Small intestine (tissue), 7 donors: ENCODE results near the gene GSTM1. TPM values are rescaled to one million over a fixed set of nuclear protein-coding genes. Genes with fewer than 3 reads are reported as not detected.
"Not testable (repeated sequence)": the region's sequence is repeated elsewhere in the genome, so short reads cannot be mapped to it uniquely, and the experiment has no call there.

Experiments
- DNase-seq, 2 donors: peaks; one replicate each; pipeline versions ENCODE4 v3.0.0 to v3.0.0-alpha.2; 2013
- FAIRE-seq: peaks from 2 replicates; lab custom pipeline; 2012; peaks lifted over from hg19 to GRCh38; lab: Jason Lieb, UNC
- H3K27ac ChIP-seq, 3 donors: one replicate each; pipeline ENCODE4 v1.5.1; 2013; ENCODE audit warnings: low read length in 2 of 3, mild to moderate bottlenecking in 2 of 3, control low read depth in 1 of 3, inconsistent platforms in 1 of 3, low read depth in 1 of 3, moderate library complexity in 1 of 3
- H3K27me3 ChIP-seq, 3 donors: one replicate each; pipeline ENCODE4 v1.6.1; 2013; ENCODE audit warnings: low read length in 3 of 3, inconsistent platforms in 1 of 3; ENCODE audit not compliant: control insufficient read depth in 3 of 3, insufficient read depth in 3 of 3
- H3K36me3 ChIP-seq, 3 donors: one replicate each; pipeline ENCODE4 v1.6.1; 2013; ENCODE audit warnings: low read length in 3 of 3, inconsistent platforms in 1 of 3, low read depth in 1 of 3, mild to moderate bottlenecking in 1 of 3, moderate library complexity in 1 of 3; ENCODE audit not compliant: control insufficient read depth in 3 of 3, insufficient read depth in 2 of 3
- H3K4me1 ChIP-seq, 3 donors: one replicate each; pipeline ENCODE4 v1.6.1; 2013; ENCODE audit warnings: low read length in 2 of 3, inconsistent platforms in 1 of 3, low read depth in 1 of 3, mild to moderate bottlenecking in 1 of 3, moderate library complexity in 1 of 3; ENCODE audit not compliant: control insufficient read depth in 3 of 3, insufficient read depth in 2 of 3
- H3K4me3 ChIP-seq, 3 donors: one replicate each; pipeline ENCODE4 v1.5.1; 2013; ENCODE audit warnings: low read length in 3 of 3, control low read depth in 1 of 3, inconsistent platforms in 1 of 3, low read depth in 1 of 3, mild to moderate bottlenecking in 1 of 3, moderate library complexity in 1 of 3
- H3K9me3 ChIP-seq, 2 donors: one replicate each; pipeline ENCODE4 v1.6.1; 2013; ENCODE audit warnings: low read depth in 1 of 2, low read length in 1 of 2; ENCODE audit not compliant: control insufficient read depth in 2 of 2, insufficient read depth in 1 of 2
- WGBS, 3 donors: extraction: QIAGEN DNeasy Blood & Tissue Kit; methylation state at CpG; one replicate each; pipeline ENCODE4 v1.1.7; 2013; 5-methylcytosine and 5-hydroxymethylcytosine counted together
- polyA plus RNA-seq, 4 donors: library from polyadenylated mRNA; stranded (reverse) in 3 of 4; unstranded in 1 of 4; fragments of 200-250 nt in 3 of 4; fragments of 120-200 nt in 1 of 4; gene quantifications; one replicate each; pipeline versions ENCODE4 v1.2.1 to v1.2.3, GENCODE V29; 2013
- donor health status: healthy with polysubstance abuse.
- donor health status: control.
- donor health status: control.
- donor health status: Bipolar disorder and iron deficiency.
- donor health status: healthy.

Gene GSTM1
- polyA plus RNA-seq, 4 donors, result 0.97 to 175 (median 51.6) TPM

DNA sequence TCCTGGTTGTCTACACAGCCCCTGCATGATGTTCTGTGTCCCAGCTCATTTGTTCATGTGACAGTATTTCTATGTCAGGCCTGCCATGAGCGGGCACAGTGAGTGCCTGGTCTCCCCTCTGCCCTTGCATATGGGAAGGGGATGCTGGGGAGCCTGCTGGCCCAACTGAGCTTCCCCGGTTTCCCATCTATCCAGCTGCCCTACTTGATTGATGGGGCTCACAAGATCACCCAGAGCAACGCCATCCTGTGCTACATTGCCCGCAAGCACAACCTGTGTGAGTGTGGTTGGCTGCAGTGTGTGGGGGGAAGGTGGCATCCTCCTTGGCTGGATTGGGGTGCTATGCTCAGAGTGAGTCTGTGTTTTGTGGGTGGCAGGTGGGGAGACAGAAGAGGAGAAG is 30.2 kb upstream of the GSTM1 start:
- Histone ChIP-seq H3K27me3 (no peaks in the 10 kb centered on the region), H3K4me1 (peaks cover 0 to 41% (median 1%) of the 10 kb centered on the region in 3 donors), H3K27ac (no peak overlapping the region), H3K9me3 (no peaks in the 10 kb centered on the region), H3K36me3 (peaks cover 4 to 43% (median 7%) of the 10 kb centered on the region in 3 donors), H3K4me3 (peak overlapping the region in 1 of 3 donors; percentile 29)
- 74 to 93% (median 80%) methylated on average over 4 of the region's 4 CpGs for WGBS, 3 donors
- FAIRE-seq (no peak), DNase-seq (no peak)

DNA sequence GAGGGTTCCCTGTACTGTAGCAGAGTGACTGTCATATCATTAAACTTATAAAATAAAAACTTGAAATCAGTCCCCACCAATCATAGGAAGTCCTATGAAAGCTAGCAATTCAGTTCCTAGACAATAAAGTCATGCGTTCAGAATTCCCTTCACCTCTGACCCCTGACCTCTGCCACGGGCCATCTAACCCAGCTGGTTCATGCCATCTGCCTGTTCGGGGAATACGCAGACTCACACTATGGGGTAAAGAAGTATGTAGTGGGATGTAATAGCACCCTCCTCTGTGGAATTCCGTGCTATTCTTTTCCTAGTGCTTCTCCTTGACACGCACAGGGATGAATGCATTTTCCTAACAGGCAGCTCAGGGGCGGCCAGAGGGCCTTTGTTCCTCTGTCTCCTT is 29.6 kb upstream of the GSTM1 start:
- Histone ChIP-seq H3K4me3 (peak overlapping the region in 1 of 3 donors; percentile 29), H3K9me3 (no peaks in the 10 kb centered on the region), H3K27ac (no peak overlapping the region), H3K4me1 (peaks cover 0 to 37% (median 1%) of the 10 kb centered on the region in 3 donors), H3K36me3 (peaks cover 4 to 43% (median 7%) of the 10 kb centered on the region in 3 donors), H3K27me3 (no peaks in the 10 kb centered on the region)
- 61 to 74% (median 73%) methylated on average over 7 of the region's 7 CpGs for whole genome bisulfite sequencing, 3 donors
- DNase-seq (no peak), FAIRE-seq (no peak)

DNA sequence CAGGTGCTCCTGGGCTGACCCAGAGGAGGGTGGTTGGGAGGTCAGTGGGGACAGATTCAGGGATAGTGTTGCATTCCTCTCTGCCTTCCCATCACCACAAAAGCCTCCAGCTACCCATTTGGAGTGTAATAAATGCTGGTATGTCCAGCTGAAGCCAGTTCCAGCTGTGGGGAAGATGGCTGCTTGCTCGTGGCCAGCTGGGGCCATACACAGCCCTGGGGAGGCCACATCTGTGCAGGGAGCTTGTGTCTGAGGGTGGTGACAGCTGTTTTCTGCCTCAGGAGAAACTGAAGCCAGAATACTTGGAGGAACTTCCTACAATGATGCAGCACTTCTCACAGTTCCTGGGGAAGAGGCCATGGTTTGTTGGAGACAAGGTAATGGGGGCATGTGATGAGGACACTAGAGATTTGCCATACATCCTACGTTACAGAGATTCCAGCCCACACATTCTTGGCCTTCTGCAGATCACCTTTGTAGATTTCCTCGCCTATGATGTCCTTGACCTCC is 29.0 kb upstream of the GSTM1 start:
- Histone ChIP-seq H3K27me3 (no peaks in the 10 kb centered on the region), H3K36me3 (peaks cover 4 to 43% (median 7%) of the 10 kb centered on the region in 3 donors), H3K9me3 (no peaks in the 10 kb centered on the region), H3K4me1 (peaks cover 0 to 31% (median 1%) of the 10 kb centered on the region in 3 donors), H3K4me3 (no peak overlapping the region), H3K27ac (no peak overlapping the region)
- FAIRE-seq, result no peak
- 36 to 41% (median 37%) methylated on average over 3 of the region's 3 CpGs for WGBS, 3 donors
- no peak for DNase-seq

DNA sequence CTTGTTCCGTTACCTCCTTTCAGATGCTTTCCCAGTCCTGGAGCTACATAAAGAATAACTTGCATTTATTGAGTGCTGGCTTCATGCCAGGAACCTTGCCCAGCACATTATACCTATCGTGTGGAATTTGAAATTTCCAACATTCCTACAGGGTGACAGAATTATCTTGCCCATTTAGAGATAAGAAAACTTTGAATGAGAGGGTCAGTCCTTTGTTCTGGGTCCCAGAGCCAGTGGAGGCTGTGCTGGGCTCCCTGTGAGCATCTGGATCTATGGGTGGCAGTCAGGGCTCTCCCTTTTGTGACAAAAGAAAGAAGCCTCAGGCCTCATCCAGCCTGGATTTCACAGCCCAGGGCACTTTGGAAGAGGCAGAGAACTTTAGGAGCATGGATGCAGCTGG is 28.5 kb upstream of the GSTM1 start:
- FAIRE-seq (no peak), DNase-seq (peak; percentile 46 to 47)
- Histone ChIP-seq H3K4me3 (no peak overlapping the region), H3K27me3 (no peaks in the 10 kb centered on the region), H3K9me3 (no peaks in the 10 kb centered on the region), H3K27ac (no peak overlapping the region), H3K4me1 (peaks cover 0 to 31% (median 1%) of the 10 kb centered on the region in 3 donors), H3K36me3 (peaks cover 4 to 43% (median 7%) of the 10 kb centered on the region in 3 donors)
- 29 to 59% (median 30%) methylated on average over 2 of the region's 2 CpGs for WGBS, 3 donors

DNA sequence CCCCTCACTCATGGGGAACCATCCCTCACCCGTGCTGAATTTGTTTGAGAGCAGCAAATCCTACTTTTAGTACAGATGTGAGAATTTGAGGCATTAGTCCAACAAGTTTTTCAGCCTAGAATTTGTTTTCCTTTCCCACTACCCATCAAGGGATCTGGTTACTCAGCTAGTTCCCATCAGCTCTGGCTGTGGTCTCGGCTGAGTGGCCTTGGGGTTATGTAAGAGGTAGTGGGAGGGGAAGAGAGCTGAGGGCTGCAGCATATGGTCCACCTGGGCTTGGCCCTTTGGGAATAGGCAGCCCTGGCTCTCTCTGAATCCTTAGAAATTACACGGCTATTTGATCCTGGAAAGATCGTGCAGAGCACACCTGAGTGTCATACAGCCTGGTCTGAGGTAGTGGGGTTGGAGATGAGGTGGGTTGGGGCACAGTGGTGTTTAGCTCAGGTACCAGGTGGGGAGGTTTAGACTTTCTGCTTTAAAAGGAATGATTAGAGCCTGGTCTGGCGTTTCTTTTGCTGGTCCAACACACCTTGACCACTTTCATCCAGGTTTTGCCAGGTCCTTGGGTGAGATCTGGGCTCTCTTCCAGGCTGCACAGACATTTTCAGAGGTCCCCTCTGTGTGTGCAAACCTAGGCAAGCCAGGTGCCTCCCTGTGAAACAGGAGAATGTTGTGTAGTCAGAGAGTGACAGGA is 27.5 kb upstream of the GSTM1 start:
- no peak for DNase-seq
- Histone ChIP-seq H3K27me3 (no peaks in the 10 kb centered on the region), H3K9me3 (no peaks in the 10 kb centered on the region), H3K36me3 (peaks cover 4 to 44% (median 7%) of the 10 kb centered on the region in 3 donors), H3K4me1 (peaks cover 0 to 21% (median 1%) of the 10 kb centered on the region in 3 donors), H3K4me3 (no peak overlapping the region), H3K27ac (no peak overlapping the region)
- 75 to 82% (median 82%) methylated on average over 5 of the region's 5 CpGs for WGBS, 3 donors
- FAIRE-seq, result no peak

DNA sequence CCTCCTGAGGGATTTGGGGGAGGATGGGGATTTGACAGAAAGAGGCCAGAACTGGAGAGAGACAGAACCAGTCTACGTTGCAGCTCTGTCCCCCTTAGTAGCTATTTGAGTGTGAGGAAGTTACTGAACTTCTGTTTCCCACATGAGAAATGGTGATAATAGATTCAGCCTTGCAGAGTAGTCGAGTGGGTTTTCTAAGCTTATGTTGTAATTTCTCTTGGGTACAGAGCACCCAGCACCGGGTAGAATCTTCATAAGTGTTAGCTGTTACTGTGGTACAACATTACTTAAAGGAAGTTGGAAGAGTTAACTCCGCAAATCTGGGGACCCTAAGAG is 27.0 kb upstream of the GSTM1 start:
- WGBS, 3 donors, result 60 to 91% (median 70%) methylated on average over 2 to 3 of the region's 4 CpGs
- not testable (repeated sequence) for H3K27me3 ChIP-seq, H3K27ac ChIP-seq, FAIRE-seq, DNase-seq, H3K9me3 ChIP-seq, H3K4me3 ChIP-seq
- Histone ChIP-seq H3K36me3 (peaks cover 4 to 45% (median 7%) of the 10 kb centered on the region in 3 donors), H3K4me1 (peaks cover 0 to 16% (median 1%) of the 10 kb centered on the region in 3 donors)

DNA sequence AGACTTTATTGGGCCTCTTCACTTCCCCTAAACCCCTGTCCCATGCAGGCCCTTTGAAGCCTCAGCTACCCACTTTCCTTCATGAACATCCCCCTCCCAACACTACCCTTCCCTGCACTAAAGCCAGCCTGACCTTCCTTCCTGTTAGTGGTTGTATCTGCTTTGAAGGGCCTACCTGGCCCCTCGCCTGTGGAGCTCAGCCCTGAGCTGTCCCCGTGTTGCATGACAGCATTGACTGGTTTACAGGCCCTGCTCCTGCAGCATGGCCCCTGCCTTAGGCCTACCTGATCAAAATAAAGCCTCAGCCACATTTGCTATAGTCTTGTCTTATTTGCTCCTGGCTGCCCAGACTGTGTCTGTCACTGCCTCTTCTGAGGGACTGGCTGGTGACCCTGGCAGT is 26.2 kb upstream of the GSTM1 start:
- DNase-seq (no peak), FAIRE-seq (no peak)
- peaks cover 4 to 45% (median 7%) of the 10 kb centered on the region in 3 donors for H3K36me3 ChIP-seq
- no peaks in the 10 kb centered on the region for H3K27me3 ChIP-seq
- H3K4me3 ChIP-seq, result no peak overlapping the region
- no peak overlapping the region for H3K27ac ChIP-seq
- 72 to 86% (median 80%) methylated on average over 2 of the region's 2 CpGs for WGBS, 3 donors
- peaks cover 0 to 15% (median 1%) of the 10 kb centered on the region in 3 donors for H3K4me1 ChIP-seq
- H3K9me3 ChIP-seq, result no peaks in the 10 kb centered on the region

DNA sequence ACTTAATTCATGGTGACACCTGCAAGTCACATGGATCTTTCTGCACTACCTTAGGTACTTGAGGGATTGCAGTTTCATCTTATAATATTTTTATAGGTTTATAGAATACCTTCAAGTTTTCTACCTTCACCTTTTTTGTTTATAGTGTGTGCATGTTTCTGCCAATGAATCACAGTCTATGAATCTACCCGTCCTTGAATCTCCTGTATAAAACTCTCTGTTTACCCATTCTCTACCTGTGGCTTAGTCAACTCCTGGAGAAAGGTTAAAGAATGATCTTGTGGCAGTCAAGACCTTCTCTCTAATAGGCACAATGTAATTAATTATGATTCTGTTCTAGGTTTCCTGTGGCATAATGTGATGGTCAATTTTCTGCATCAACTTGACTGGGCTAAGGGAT is 22.9 kb upstream of the GSTM1 start:
- no peak overlapping the region for H3K4me3 ChIP-seq
- H3K36me3 ChIP-seq, result peaks cover under 1 to 27% (median 4%) of the 10 kb centered on the region in 3 donors
- H3K27ac ChIP-seq, result no peak overlapping the region
- 81 to 84% (median 84%) methylated on average over 1 of the region's 1 CpG for WGBS, 3 donors
- DNase-seq, result peak in 1 of 2 donors; percentile 0
- H3K4me1 ChIP-seq, result peaks cover 0 to 6% (median 2%) of the 10 kb centered on the region in 3 donors
- H3K27me3 ChIP-seq, result no peaks in the 10 kb centered on the region
- H3K9me3 ChIP-seq, result no peaks in the 10 kb centered on the region
- FAIRE-seq, result no peak
